SK-N-MC (cell line): Measurements from ENCODE around the gene BCAM.
A peak's percentile ranks its signal among the peaks of the same experiment; 100 is the strongest.

Experiments
- DNase-seq: peaks from one replicate; pipeline ENCODE4 v3.0.0-alpha.2; 2011; ENCODE audit warnings: low read depth, low spot score
- H3K27ac ChIP-seq: fragments of 200-600 bp; sonication (generic); 2 replicates; pipeline ENCODE4 v1.5.1; 2016; ENCODE audit warnings: mixed run types
- H3K36me3 ChIP-seq: fragments of 200-600 bp; sonication (generic); 2 replicates; pipeline ENCODE4 v1.6.1; 2017; ENCODE audit warnings: antibody characterized with exemption, low read length, mixed read lengths; ENCODE audit not compliant: insufficient read depth
- H3K4me3 ChIP-seq: fragments of 200-600 bp; sonication (generic); 2 replicates; pipeline ENCODE4 v1.5.1; 2016
- H3K9ac ChIP-seq: fragments of 200-600 bp; sonication (generic); 2 replicates; pipeline ENCODE4 v1.8.0; 2017; ENCODE audit warnings: mixed run types, mixed read lengths; ENCODE audit not compliant: insufficient read length
- H3K9me3 ChIP-seq: fragments of 200-600 bp; sonication (generic); 2 replicates; pipeline ENCODE4 v1.6.1; 2017; ENCODE audit warnings: low read depth, mild to moderate bottlenecking, antibody characterized with exemption, low read length, moderate library complexity, mixed read lengths
- EZH2 ChIP-seq: fragments of 200-600 bp; sonication (generic); IDR thresholded peaks from one replicate; pipeline ENCODE4 v1.6.1; 2017; ENCODE audit warnings: antibody characterized with exemption
- FOXP2 ChIP-seq: optimal IDR thresholded peaks from 2 replicates; pipeline ENCODE3; 2011; ENCODE audit warnings: mild to moderate bottlenecking, moderate library complexity; ENCODE audit not compliant: insufficient read depth; ENCODE audit errors: extremely low read length, control extremely low read depth
- POLR2AphosphoS5 ChIP-seq: IDR thresholded peaks from 2 replicates; pipeline ENCODE4 v1.6.1; 2012; ENCODE audit warnings: mild to moderate bottlenecking, low read depth, low read length, borderline replicate concordance

The BCAM gene

DNA sequence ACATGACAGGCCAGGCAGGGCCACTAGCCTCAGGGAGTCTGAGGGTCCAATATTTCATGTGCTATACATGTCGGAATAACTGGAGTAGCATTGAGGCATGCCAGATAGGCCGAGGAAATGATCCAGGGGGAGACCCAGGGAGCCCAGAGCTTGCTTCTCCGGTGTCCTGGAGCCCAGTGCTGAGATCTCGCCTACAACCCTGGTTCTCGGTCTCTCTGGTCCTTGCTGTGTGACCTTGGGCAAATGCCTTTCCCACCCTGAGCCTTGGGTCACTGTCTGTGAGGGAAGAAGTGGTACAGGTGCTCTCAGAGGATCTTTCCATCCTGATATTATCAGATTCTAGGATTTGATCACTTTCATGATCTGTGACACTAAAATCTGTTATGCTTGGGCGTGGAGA, 19.9 kb upstream of the BCAM start:
- H3K27ac ChIP-seq: no peak overlapping the region
- H3K9me3 ChIP-seq: no peaks in the 10 kb centered on the region
- no peak for DNase-seq
- no peaks in the 10 kb centered on the region for H3K36me3 ChIP-seq
- no peak overlapping the region for H3K9ac ChIP-seq
- H3K4me3 ChIP-seq: no peak overlapping the region
- TF ChIP-seq FOXP2: no peak
- no peak for TF ChIP-seq POLR2AphosphoS5
- no peak for TF ChIP-seq EZH2

DNA sequence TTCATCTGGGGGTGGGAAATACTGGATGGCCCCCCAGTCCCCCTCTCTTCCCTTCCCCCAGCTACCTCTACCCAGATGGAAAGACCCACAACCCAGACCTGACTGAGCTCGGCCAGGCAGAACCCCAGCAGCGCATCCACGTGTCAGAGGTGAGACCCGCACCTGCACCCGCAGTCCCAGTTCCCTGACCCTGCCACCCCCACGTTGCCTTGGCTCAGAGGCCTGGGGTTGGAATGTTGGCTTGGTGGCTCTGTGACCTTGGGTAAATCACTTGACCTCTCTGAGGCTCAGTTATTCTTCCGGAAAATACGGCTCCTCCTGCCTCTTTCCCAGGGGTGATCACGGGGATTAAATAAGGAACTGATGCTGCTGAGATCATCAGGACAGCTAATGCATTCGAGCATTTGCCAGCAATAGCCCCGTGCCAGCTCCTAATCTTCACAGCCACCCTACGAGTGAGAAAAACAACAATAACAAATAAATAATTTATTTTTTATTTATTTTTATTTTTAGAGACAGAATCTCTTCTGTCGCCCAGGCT, 18.9 kb upstream of the BCAM start:
- H3K4me3 ChIP-seq: no peak overlapping the region
- H3K36me3 ChIP-seq: no peaks in the 10 kb centered on the region
- H3K9me3 ChIP-seq: no peaks in the 10 kb centered on the region
- no peak for DNase-seq
- no peak overlapping the region for H3K27ac ChIP-seq
- TF ChIP-seq FOXP2: no peak
- TF ChIP-seq EZH2: no peak
- no peak for TF ChIP-seq POLR2AphosphoS5
- no peak overlapping the region for H3K9ac ChIP-seq

DNA sequence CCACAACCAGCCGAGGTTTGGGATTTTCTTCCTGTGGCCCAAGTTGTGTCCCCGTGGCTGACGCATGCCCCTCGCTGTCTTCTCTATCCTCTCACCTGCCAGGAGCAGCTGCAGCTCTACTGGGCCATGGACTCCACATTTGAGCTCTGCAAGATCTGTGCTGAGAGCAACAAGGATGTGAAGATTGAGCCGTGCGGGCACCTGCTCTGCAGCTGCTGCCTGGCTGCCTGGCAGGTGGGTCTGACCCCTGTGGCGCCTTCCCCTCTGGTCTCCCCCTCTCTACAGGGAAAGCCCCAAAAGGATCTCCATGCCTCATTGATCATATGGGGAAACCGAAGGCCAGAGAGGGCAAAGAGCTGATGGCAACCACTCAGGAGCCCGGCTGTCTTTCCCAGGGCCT, 16.6 kb upstream of the BCAM start:
- no peak overlapping the region for H3K9ac ChIP-seq
- H3K4me3 ChIP-seq: no peak overlapping the region
- no peaks in the 10 kb centered on the region for H3K9me3 ChIP-seq
- no peak for TF ChIP-seq EZH2
- no peak for TF ChIP-seq POLR2AphosphoS5
- no peak for TF ChIP-seq FOXP2
- DNase-seq: no peak
- no peak overlapping the region for H3K27ac ChIP-seq
- no peaks in the 10 kb centered on the region for H3K36me3 ChIP-seq

DNA sequence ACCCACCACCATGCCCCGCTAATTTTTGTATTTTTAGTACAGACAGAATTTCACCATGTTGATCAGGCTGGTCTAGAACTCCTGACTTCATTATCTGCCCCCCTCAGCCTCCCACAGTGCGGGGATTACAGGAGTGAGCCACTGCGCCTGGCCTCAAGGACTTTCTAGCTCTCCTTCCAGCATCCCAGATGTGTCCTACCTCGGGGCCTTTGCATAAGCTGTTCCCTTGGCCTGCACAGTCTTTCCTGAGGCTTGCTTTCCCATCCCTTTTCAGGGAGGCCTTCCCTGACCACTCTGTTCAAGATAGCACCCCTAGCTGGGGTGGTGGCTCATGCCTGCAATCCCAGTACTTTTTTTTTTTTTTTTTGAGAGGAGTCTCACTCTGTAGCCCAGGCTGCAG, 14.3 kb upstream of the BCAM start:
- H3K36me3 ChIP-seq: no peaks in the 10 kb centered on the region

DNA sequence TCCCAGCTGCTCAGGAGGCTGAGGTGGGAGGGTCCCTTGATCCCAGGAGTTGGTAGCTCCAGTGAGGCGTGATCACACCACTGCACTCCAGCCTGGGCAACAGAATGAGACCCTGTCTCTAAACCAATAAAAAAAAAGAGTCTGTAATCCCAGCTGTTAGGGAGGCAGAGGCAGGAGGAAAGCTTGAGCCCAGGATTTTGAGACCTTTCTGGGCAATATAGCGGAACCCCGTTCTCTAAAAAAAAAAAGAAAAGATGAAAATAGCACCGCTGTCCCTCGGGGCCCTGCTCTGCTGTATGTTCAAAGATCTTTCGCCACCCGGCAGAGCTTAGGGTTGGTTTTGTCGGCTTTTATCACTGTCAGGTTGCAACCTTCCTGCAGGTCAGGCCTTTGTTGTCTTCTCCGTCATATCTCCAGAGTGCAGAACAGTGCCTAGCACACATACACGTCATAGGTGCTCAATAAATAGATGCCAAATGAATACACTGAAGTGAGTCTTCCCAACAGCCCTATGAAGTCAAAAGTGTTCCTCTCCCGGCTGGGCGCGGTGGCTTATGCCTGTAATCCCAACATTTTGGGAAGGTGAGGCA, 13.4 kb upstream of the BCAM start:
- H3K4me3 ChIP-seq: no peak overlapping the region
- no peaks in the 10 kb centered on the region for H3K9me3 ChIP-seq
- no peak for DNase-seq
- H3K9ac ChIP-seq: no peak overlapping the region
- no peak overlapping the region for H3K27ac ChIP-seq
- no peak for TF ChIP-seq FOXP2
- no peak for TF ChIP-seq EZH2
- no peak for TF ChIP-seq POLR2AphosphoS5
- H3K36me3 ChIP-seq: no peaks in the 10 kb centered on the region

More for the DNA sequence above, 14.3 kb upstream of the BCAM start:
- no peak overlapping the region for H3K4me3 ChIP-seq
- no peaks in the 10 kb centered on the region for H3K9me3 ChIP-seq
- no peak for DNase-seq
- no peak overlapping the region for H3K9ac ChIP-seq
- TF ChIP-seq POLR2AphosphoS5 (no peak), EZH2 (no peak), FOXP2 (no peak)
- H3K27ac ChIP-seq: no peak overlapping the region

DNA sequence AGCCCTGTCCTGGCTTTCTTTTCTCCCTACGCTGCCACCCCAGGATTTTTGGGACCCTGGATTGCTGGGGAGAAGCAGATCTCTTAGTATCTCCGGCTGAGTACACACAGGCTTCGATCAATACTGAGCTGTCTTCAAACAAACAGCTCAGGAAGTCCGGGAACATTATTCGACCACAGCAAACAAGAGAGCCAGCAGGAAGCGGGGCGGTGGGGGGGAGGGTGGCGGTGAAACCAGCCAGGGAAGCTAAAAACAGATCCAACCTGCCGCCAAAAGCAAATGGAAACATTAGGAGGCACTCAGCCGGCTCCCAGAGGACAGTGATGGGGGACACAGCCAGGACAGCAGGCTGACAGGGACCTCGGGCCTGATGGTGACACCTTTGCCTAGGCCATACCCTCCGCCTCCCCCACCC, 12.2 kb upstream of the BCAM start:
- no peak for DNase-seq
- H3K9me3 ChIP-seq: no peaks in the 10 kb centered on the region
- no peak overlapping the region for H3K27ac ChIP-seq
- no peak overlapping the region for H3K4me3 ChIP-seq
- TF ChIP-seq EZH2 (no peak), FOXP2 (no peak), POLR2AphosphoS5 (no peak)
- H3K36me3 ChIP-seq: no peaks in the 10 kb centered on the region
- peak overlapping the region; percentile 23 for H3K9ac ChIP-seq

DNA sequence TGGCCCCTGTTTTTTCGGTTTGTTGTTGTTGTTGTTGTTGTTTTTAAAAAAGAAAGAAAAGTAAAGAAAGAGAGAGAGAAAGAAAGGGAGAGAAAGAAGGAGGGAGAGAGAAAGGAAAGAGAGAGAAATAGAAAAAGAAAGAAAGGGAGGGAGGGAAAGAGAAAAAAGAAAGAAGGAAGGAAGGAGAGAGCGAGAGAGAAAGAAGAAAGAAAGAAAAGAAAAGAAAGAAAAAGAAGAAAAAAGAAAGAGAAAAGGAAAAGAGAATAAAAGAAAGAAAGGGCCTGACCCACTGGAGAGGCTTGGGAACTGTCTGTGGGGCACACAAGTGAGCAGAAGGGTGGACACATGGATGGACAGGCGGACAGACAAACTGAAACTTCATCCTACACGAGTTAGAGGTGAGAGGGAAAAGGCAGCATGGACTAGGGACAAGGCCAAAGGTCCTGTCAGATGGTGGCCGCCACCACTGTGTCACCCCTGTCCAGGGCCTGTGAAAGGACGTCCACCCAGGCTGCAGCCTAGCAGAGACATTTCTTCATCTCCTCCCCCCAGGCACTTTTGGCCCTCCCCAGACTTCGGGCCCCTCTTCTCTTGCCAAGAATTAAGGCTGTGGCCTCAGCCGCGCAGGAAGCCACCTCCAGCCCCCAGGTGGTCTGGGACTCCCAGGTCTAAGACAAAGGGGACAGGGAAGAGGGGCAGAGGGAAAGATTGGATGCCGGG, 9.1 kb upstream of the BCAM start:
- H3K9ac ChIP-seq: no peak overlapping the region
- H3K4me3 ChIP-seq: no peak overlapping the region
- no peak for DNase-seq
- H3K36me3 ChIP-seq: no peaks in the 10 kb centered on the region
- TF ChIP-seq FOXP2 (no peak), POLR2AphosphoS5 (no peak), EZH2 (no peak)
- no peaks in the 10 kb centered on the region for H3K9me3 ChIP-seq
- H3K27ac ChIP-seq: no peak overlapping the region

DNA sequence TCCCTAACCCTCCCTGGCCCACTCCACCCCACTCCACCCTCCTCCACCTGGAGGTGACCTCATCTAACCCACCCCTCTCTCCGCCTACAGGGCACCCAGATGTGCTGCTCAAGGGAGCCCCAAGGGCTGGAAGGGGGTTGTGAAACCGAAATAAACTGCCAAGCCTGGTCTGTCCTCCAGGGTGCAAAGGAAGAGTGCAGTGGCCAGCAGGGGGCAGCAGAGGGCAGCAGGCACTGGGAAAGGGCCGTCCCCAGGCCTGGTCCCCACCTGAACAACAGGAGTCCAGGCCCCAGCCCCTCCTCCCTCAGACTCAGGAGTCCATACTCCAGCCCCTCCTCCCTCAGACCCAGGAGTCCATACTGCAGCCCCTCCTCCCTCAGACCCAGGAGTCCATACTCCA, 8.4 kb upstream of the BCAM start:
- no peak for DNase-seq
- H3K9ac ChIP-seq: no peak overlapping the region
- H3K4me3 ChIP-seq: no peak overlapping the region
- no peak for TF ChIP-seq POLR2AphosphoS5
- TF ChIP-seq FOXP2: no peak
- no peak for TF ChIP-seq EZH2
- H3K27ac ChIP-seq: no peak overlapping the region
- no peaks in the 10 kb centered on the region for H3K36me3 ChIP-seq
- no peaks in the 10 kb centered on the region for H3K9me3 ChIP-seq
